ENCODE results near the gene TMEM203.

Gene TMEM203

GRCh38 chr9:137216188-137216965 is 10.9 kb upstream of the TMEM203 start:
- H3K9ac ChIP-seq (ENCODE audit: low read length), result no peak overlapping the region
- H3K4ac ChIP-seq (ENCODE audit: low read depth, low read length), result no peak overlapping the region
- H3K18ac ChIP-seq (ENCODE audit: low read length), result no peak overlapping the region
- no peak overlapping the region for H2AFZ ChIP-seq (ENCODE audit: insufficient read depth, low read length, poor library complexity)
- H3K79me2 ChIP-seq (ENCODE audit: control insufficient read depth, insufficient read depth, low read length, poor library complexity), result no peaks in the 10 kb centered on the region
- H2BK120ac ChIP-seq (ENCODE audit: insufficient read depth, low read length, poor library complexity), result no peak overlapping the region
- H3K23ac ChIP-seq (ENCODE audit: low read length), result no peak overlapping the region
- no peak overlapping the region for H3K27ac ChIP-seq (ENCODE audit: low read depth, low read length)
- no peaks in the 10 kb centered on the region for H3K27me3 ChIP-seq (ENCODE audit: insufficient read depth, low read length)
- H4K12ac ChIP-seq (ENCODE audit: low read depth, low read length), result no peak overlapping the region
- no peak overlapping the region for H2AK5ac ChIP-seq (ENCODE audit: low read length)
- no peak overlapping the region for H2BK5ac ChIP-seq (ENCODE audit: low read depth, low read length, poor library complexity)
- H4K8ac ChIP-seq (ENCODE audit: low read depth, low read length), result no peak overlapping the region
- H4K91ac ChIP-seq (ENCODE audit: low read depth, low read length), result no peak overlapping the region
- WGBS (ENCODE audit: extremely low coverage, insufficient coverage, insufficient read length), result no CpG with 5 or more reads among the region's 30 CpGs
- no peak overlapping the region for H3K14ac ChIP-seq (ENCODE audit: low read length)
- H3K36me3 ChIP-seq (ENCODE audit: control insufficient read depth in 1 of 2, insufficient read depth in 2 of 2, low read length in 2 of 2), result peaks cover 51 to 54% of the 10 kb centered on the region in 2 experiments
- H3K4me1 ChIP-seq (ENCODE audit: control insufficient read depth in 1 of 2, insufficient read depth in 2 of 2, low read length in 2 of 2), result peaks cover 11% of the 10 kb centered on the region in 2 experiments
- H3K4me2 ChIP-seq (ENCODE audit: low read length), result no peak overlapping the region
- H3K9me3 ChIP-seq (ENCODE audit: insufficient read depth, low read depth, low read length), result no peaks in the 10 kb centered on the region
- H3K79me1 ChIP-seq (ENCODE audit: low read length), result no peaks in the 10 kb centered on the region
- H2BK12ac ChIP-seq (ENCODE audit: low read length), result no peak overlapping the region
- DNase-seq, result no peak
- no peak overlapping the region for H3K4me3 ChIP-seq (ENCODE audit: low read depth, low read length)

GRCh38 chr9:137215196-137215986 is 9.9 kb upstream of the TMEM203 start:
- Histone ChIP-seq H2AK5ac (ENCODE audit: low read length) (no peak overlapping the region), H3K79me2 (ENCODE audit: control insufficient read depth, insufficient read depth, low read length, poor library complexity) (no peaks in the 10 kb centered on the region), H3K18ac (ENCODE audit: low read length) (no peak overlapping the region), H3K36me3 (ENCODE audit: control insufficient read depth in 1 of 2, insufficient read depth in 2 of 2, low read length in 2 of 2) (peaks cover 51 to 57% of the 10 kb centered on the region in 2 experiments), H4K12ac (ENCODE audit: low read depth, low read length) (no peak overlapping the region), H3K14ac (ENCODE audit: low read length) (no peak overlapping the region), H3K4me3 (ENCODE audit: low read depth, low read length) (no peak overlapping the region), H3K4me1 (ENCODE audit: control insufficient read depth in 1 of 2, insufficient read depth in 2 of 2, low read length in 2 of 2) (peaks cover 10 to 11% of the 10 kb centered on the region in 2 experiments), H3K27ac (ENCODE audit: low read depth, low read length) (no peak overlapping the region), H3K4ac (ENCODE audit: low read depth, low read length) (no peak overlapping the region), H4K91ac (ENCODE audit: low read depth, low read length) (no peak overlapping the region), H3K4me2 (ENCODE audit: low read length) (no peak overlapping the region), H2BK12ac (ENCODE audit: low read length) (no peak overlapping the region), H2BK5ac (ENCODE audit: low read depth, low read length, poor library complexity) (no peak overlapping the region), H3K9me3 (ENCODE audit: insufficient read depth, low read depth, low read length) (no peaks in the 10 kb centered on the region), H3K79me1 (ENCODE audit: low read length) (no peaks in the 10 kb centered on the region), H2BK120ac (ENCODE audit: insufficient read depth, low read length, poor library complexity) (no peak overlapping the region), H4K8ac (ENCODE audit: low read depth, low read length) (no peak overlapping the region), H3K9ac (ENCODE audit: low read length) (no peak overlapping the region), H2AFZ (ENCODE audit: insufficient read depth, low read length, poor library complexity) (no peak overlapping the region), H3K27me3 (ENCODE audit: insufficient read depth, low read length) (no peaks in the 10 kb centered on the region), H3K23ac (ENCODE audit: low read length) (no peak overlapping the region)
- DNase-seq, result no peak
- no CpG with 5 or more reads among the region's 22 CpGs for WGBS (ENCODE audit: extremely low coverage, insufficient coverage, insufficient read length)

GRCh38 chr9:137214620-137215019 is 9.2 kb upstream of the TMEM203 start:
- Histone ChIP-seq H4K12ac (ENCODE audit: low read depth, low read length) (no peak overlapping the region), H2AK5ac (ENCODE audit: low read length) (no peak overlapping the region), H4K8ac (ENCODE audit: low read depth, low read length) (no peak overlapping the region), H2AFZ (ENCODE audit: insufficient read depth, low read length, poor library complexity) (no peak overlapping the region), H3K14ac (ENCODE audit: low read length) (no peak overlapping the region), H3K27ac (ENCODE audit: low read depth, low read length) (no peak overlapping the region), H3K9ac (ENCODE audit: low read length) (no peak overlapping the region), H3K4me3 (ENCODE audit: low read depth, low read length) (no peak overlapping the region), H3K79me1 (ENCODE audit: low read length) (no peaks in the 10 kb centered on the region), H3K18ac (ENCODE audit: low read length) (no peak overlapping the region), H3K23ac (ENCODE audit: low read length) (no peak overlapping the region), H3K27me3 (ENCODE audit: insufficient read depth, low read length) (no peaks in the 10 kb centered on the region), H4K91ac (ENCODE audit: low read depth, low read length) (no peak overlapping the region), H3K4me1 (ENCODE audit: control insufficient read depth in 1 of 2, insufficient read depth in 2 of 2, low read length in 2 of 2) (peaks cover 10 to 11% of the 10 kb centered on the region in 2 experiments), H3K9me3 (ENCODE audit: insufficient read depth, low read depth, low read length) (no peaks in the 10 kb centered on the region), H3K4ac (ENCODE audit: low read depth, low read length) (no peak overlapping the region), H3K4me2 (ENCODE audit: low read length) (no peak overlapping the region), H3K36me3 (ENCODE audit: control insufficient read depth in 1 of 2, insufficient read depth in 2 of 2, low read length in 2 of 2) (peaks cover 55 to 61% of the 10 kb centered on the region in 2 experiments), H2BK12ac (ENCODE audit: low read length) (no peak overlapping the region), H2BK120ac (ENCODE audit: insufficient read depth, low read length, poor library complexity) (no peak overlapping the region), H3K79me2 (ENCODE audit: control insufficient read depth, insufficient read depth, low read length, poor library complexity) (no peaks in the 10 kb centered on the region), H2BK5ac (ENCODE audit: low read depth, low read length, poor library complexity) (no peak overlapping the region)
- WGBS (ENCODE audit: extremely low coverage, insufficient coverage, insufficient read length), result no CpG with 5 or more reads among the region's 19 CpGs
- DNase-seq, result no peak

- no peak for DNase-seq
- Histone ChIP-seq H2AFZ (ENCODE audit: insufficient read depth, low read length, poor library complexity) (no peak overlapping the region), H3K9me3 (ENCODE audit: insufficient read depth, low read depth, low read length) (no peaks in the 10 kb centered on the region), H3K79me2 (ENCODE audit: control insufficient read depth, insufficient read depth, low read length, poor library complexity) (no peaks in the 10 kb centered on the region), H3K36me3 (ENCODE audit: control insufficient read depth in 1 of 2, insufficient read depth in 2 of 2, low read length in 2 of 2) (peaks cover 61 to 65% of the 10 kb centered on the region in 2 experiments), H3K4me2 (ENCODE audit: low read length) (no peak overlapping the region), H3K79me1 (ENCODE audit: low read length) (no peaks in the 10 kb centered on the region), H3K4me1 (ENCODE audit: control insufficient read depth in 1 of 2, insufficient read depth in 2 of 2, low read length in 2 of 2) (peaks cover 6 to 9% of the 10 kb centered on the region in 2 experiments), H3K4me3 (ENCODE audit: low read depth, low read length) (no peak overlapping the region), H2BK12ac (ENCODE audit: low read length) (no peak overlapping the region), H4K12ac (ENCODE audit: low read depth, low read length) (no peak overlapping the region), H2AK5ac (ENCODE audit: low read length) (no peak overlapping the region), H3K27ac (ENCODE audit: low read depth, low read length) (no peak overlapping the region), H3K18ac (ENCODE audit: low read length) (no peak overlapping the region), H3K14ac (ENCODE audit: low read length) (no peak overlapping the region), H4K91ac (ENCODE audit: low read depth, low read length) (no peak overlapping the region), H2BK120ac (ENCODE audit: insufficient read depth, low read length, poor library complexity) (no peak overlapping the region), H2BK5ac (ENCODE audit: low read depth, low read length, poor library complexity) (no peak overlapping the region), H3K23ac (ENCODE audit: low read length) (no peak overlapping the region), H4K8ac (ENCODE audit: low read depth, low read length) (no peak overlapping the region), H3K27me3 (ENCODE audit: insufficient read depth, low read length) (no peaks in the 10 kb centered on the region), H3K4ac (ENCODE audit: low read depth, low read length) (no peak overlapping the region), H3K9ac (ENCODE audit: low read length) (no peak overlapping the region)
- no CpG with 5 or more reads among the region's 49 CpGs for WGBS (ENCODE audit: extremely low coverage, insufficient coverage, insufficient read length)
Observed at GRCh38 chr9:137213160-137214060, 8.0 kb upstream of the TMEM203 start.

Measured in trophoblast cell (in vitro differentiated cells and primary cell).